MM.1S (cell line): ENCODE results near the gene USP44.
A peak's percentile ranks its signal among the peaks of the same experiment; 100 is the strongest.

Experiments
- DNase-seq: peaks from one replicate; pipeline ENCODE4 v3.0.0-alpha.2; 2015
- H2AFZ ChIP-seq: fragments of 300-600 bp; sonication (generic); 2 replicates; pipeline ENCODE4 v1.6.0; 2016; ENCODE audit warnings: antibody characterized with exemption, low read length
- H3F3A ChIP-seq: fragments of 300-600 bp; sonication (generic); 2 replicates; pipeline ENCODE4 v1.6.1; 2016; ENCODE audit warnings: mild to moderate bottlenecking, antibody characterized with exemption, low read length, moderate library complexity, mixed read lengths; ENCODE audit not compliant: insufficient read depth
- H3K27ac ChIP-seq: fragments of 300-600 bp; sonication (generic); 2 replicates; pipeline ENCODE4 v1.5.1; 2016; ENCODE audit warnings: mild to moderate bottlenecking, low read length
- H3K27me3 ChIP-seq: fragments of 300-600 bp; sonication (generic); replicated peaks from 2 replicates; pipeline ENCODE4 v1.6.0; 2016; ENCODE audit warnings: low read length; ENCODE audit not compliant: insufficient read depth
- H3K36me3 ChIP-seq: fragments of 300-600 bp; sonication (generic); replicated peaks from 2 replicates; pipeline ENCODE4 v1.6.1; 2016; ENCODE audit warnings: mild to moderate bottlenecking, low read length, mixed read lengths; ENCODE audit not compliant: insufficient read depth
- H3K4me1 ChIP-seq: fragments of 300-600 bp; sonication (generic); 2 replicates; pipeline ENCODE4 v1.6.1; 2016; ENCODE audit warnings: low read length, mixed read lengths
- H3K4me2 ChIP-seq: fragments of 300-600 bp; sonication (generic); 2 replicates; pipeline ENCODE4 v1.6.0; 2016; ENCODE audit warnings: low read depth, low read length
- H3K4me3 ChIP-seq: fragments of 300-600 bp; sonication (generic); 2 replicates; pipeline ENCODE4 v1.5.1; 2016; ENCODE audit warnings: low read length, mixed read lengths
- H3K79me2 ChIP-seq: fragments of 300-600 bp; sonication (generic); 2 replicates; pipeline ENCODE4 v1.6.1; 2016; ENCODE audit warnings: mixed run types, low read length, mixed read lengths
- H3K9ac ChIP-seq: fragments of 300-600 bp; sonication (generic); 2 replicates; pipeline ENCODE4 v1.6.1; 2016; ENCODE audit warnings: low read length, mixed read lengths
- H3K9me2 ChIP-seq: fragments of 300-600 bp; sonication (generic); replicated peaks from 2 replicates; pipeline ENCODE4 v1.6.1; 2016; ENCODE audit warnings: mild to moderate bottlenecking, low read length, mixed read lengths; ENCODE audit not compliant: insufficient read depth
- H3K9me3 ChIP-seq: fragments of 300-600 bp; sonication (generic); replicated peaks from 2 replicates; pipeline ENCODE4 v1.6.1; 2016; ENCODE audit warnings: mild to moderate bottlenecking, low read length, mixed read lengths; ENCODE audit not compliant: insufficient read depth
- H4K20me1 ChIP-seq: fragments of 300-600 bp; sonication (generic); 2 replicates; pipeline ENCODE4 v1.6.1; 2016; ENCODE audit warnings: mild to moderate bottlenecking, low read length, moderate library complexity, mixed read lengths; ENCODE audit not compliant: insufficient read depth
- CTCF ChIP-seq: fragments of 300-600 bp; sonication (generic); IDR thresholded peaks from 2 replicates; pipeline ENCODE4 v1.5.1; 2016; ENCODE audit warnings: antibody characterized with exemption, low read length, mixed read lengths
- EZH2 ChIP-seq: fragments of 300-600 bp; sonication (generic); optimal IDR thresholded peaks from 2 replicates; pipeline ENCODE3; 2017; ENCODE audit warnings: low read depth, mild to moderate bottlenecking, antibody characterized with exemption, low read length, mixed read lengths
- EZH2phosphoT487 ChIP-seq: fragments of 300-600 bp; sonication (generic); IDR thresholded peaks from 2 replicates; pipeline ENCODE4 v1.6.1; 2018; ENCODE audit warnings: antibody characterized with exemption, low read length

Gene USP44

GRCh38 chr12:95551913-95552516 lies 739 bp upstream of the USP44 start:
- H3K9me3 ChIP-seq, result no peaks in the 10 kb centered on the region
- no peaks in the 10 kb centered on the region for H3K79me2 ChIP-seq
- no peak overlapping the region for H3K4me3 ChIP-seq
- H4K20me1 ChIP-seq, result no peaks in the 10 kb centered on the region
- no peaks in the 10 kb centered on the region for H3K36me3 ChIP-seq
- no peaks in the 10 kb centered on the region for H3F3A ChIP-seq
- no peak for TF ChIP-seq EZH2phosphoT487
- no peak for TF ChIP-seq CTCF
- no peak for TF ChIP-seq EZH2
- no peaks in the 10 kb centered on the region for H3K4me1 ChIP-seq
- H3K27ac ChIP-seq, result no peak overlapping the region
- no peak overlapping the region for H3K4me2 ChIP-seq
- H3K9ac ChIP-seq, result no peak overlapping the region
- no peak overlapping the region for H2AFZ ChIP-seq
- H3K9me2 ChIP-seq, result no peaks in the 10 kb centered on the region
- 0 out of 2 replicates have a peak, but pooled peaks cover 3% of the 10 kb centered on the region for H3K27me3 ChIP-seq
- no peak for DNase-seq

GRCh38 chr12:95549392-95550084 lies 1.7 kb downstream of the USP44 start:
- Histone ChIP-seq H3K9me3 (no peaks in the 10 kb centered on the region), H3K4me1 (no peaks in the 10 kb centered on the region), H3K79me2 (no peaks in the 10 kb centered on the region), H3K9ac (no peak overlapping the region), H3K4me3 (no peak overlapping the region), H2AFZ (no peak overlapping the region), H3F3A (no peaks in the 10 kb centered on the region), H3K27ac (no peak overlapping the region), H3K27me3 (0 out of 2 replicates have a peak, but pooled peaks cover 3% of the 10 kb centered on the region), H3K36me3 (no peaks in the 10 kb centered on the region), H3K4me2 (no peak overlapping the region), H3K9me2 (no peaks in the 10 kb centered on the region), H4K20me1 (no peaks in the 10 kb centered on the region)
- TF ChIP-seq EZH2 (no peak), CTCF (no peak), EZH2phosphoT487 (no peak)
- no peak for DNase-seq

GRCh38 chr12:95548539-95549391 lies 2.5 kb downstream of the USP44 start:
- H3K4me2 ChIP-seq, result peak overlapping the region; percentile 35; the same call in 1 of the 2 replicates
- H3K27me3 ChIP-seq, result 0 out of 2 replicates have a peak, but pooled peaks cover 3% of the 10 kb centered on the region
- H3K9ac ChIP-seq, result no peak overlapping the region
- H3K36me3 ChIP-seq, result no peaks in the 10 kb centered on the region
- H3K4me3 ChIP-seq, result peak overlapping the region; percentile 36; the same call in 1 of the 2 replicates
- H3K4me1 ChIP-seq, result no peaks in the 10 kb centered on the region
- no peaks in the 10 kb centered on the region for H3K9me3 ChIP-seq
- H3K9me2 ChIP-seq, result no peaks in the 10 kb centered on the region
- no peaks in the 10 kb centered on the region for H4K20me1 ChIP-seq
- H2AFZ ChIP-seq, result no peak overlapping the region
- H3F3A ChIP-seq, result no peaks in the 10 kb centered on the region
- DNase-seq, result no peak
- TF ChIP-seq CTCF, result no peak
- no peak for TF ChIP-seq EZH2
- TF ChIP-seq EZH2phosphoT487, result no peak
- no peak overlapping the region for H3K27ac ChIP-seq
- H3K79me2 ChIP-seq, result no peaks in the 10 kb centered on the region
